Body of pancreas (tissue), 4 donors: ENCODE results near the gene THSD4. TPM values are rescaled to one million over a fixed set of nuclear protein-coding genes. Genes with fewer than 3 reads are reported as not detected.

Experiments
- ATAC-seq: fragments of 150-250 bp; one replicate; pipeline ENCODE4 v1.9.1; 2016
- DNase-seq, 4 donors: peaks; one replicate each; pipeline ENCODE4 v3.0.0-alpha.2; 2019
- H3K27ac ChIP-seq, 4 donors: fragments of 200-600 bp; sonication (generic); 1 replicate in 3 of 4; 2 replicates in 1 of 4; pipeline versions ENCODE4 v1.5.1 to v1.6.1; 2016 to 2019; ENCODE audit warnings: mild to moderate bottlenecking in 1 of 4, mixed read lengths in 1 of 4, moderate library complexity in 1 of 4
- H3K27me3 ChIP-seq, 2 donors: fragments of 200-600 bp; sonication (generic); one replicate each; pipeline ENCODE4 v1.6.0; 2016; ENCODE audit warnings: mild to moderate bottlenecking in 1 of 2
- H3K36me3 ChIP-seq, 2 donors: fragments of 200-600 bp; sonication (generic); replicated peaks in 1 of 2; 2 replicates each; pipeline ENCODE4 v1.5.1; 2016; ENCODE audit warnings: low read depth in 2 of 2; ENCODE audit not compliant: insufficient read depth in 1 of 2
- H3K4me1 ChIP-seq: fragments of 200-600 bp; sonication (generic); one replicate; pipeline ENCODE4 v1.6.0; 2016
- H3K4me3 ChIP-seq, 2 donors: fragments of 200-600 bp; sonication (generic); 1 replicate in 1 of 2; 2 replicates in 1 of 2; pipeline ENCODE4 v1.5.1; 2016 to 2019
- H3K9me3 ChIP-seq, 3 donors: fragments of 200-600 bp; sonication (generic); 1 replicate in 2 of 3; 2 replicates in 1 of 3; pipeline ENCODE4 v1.5.1; 2016
- POLR2A ChIP-seq, 3 donors: fragments of 450-650 bp; IDR thresholded peaks; one replicate each; pipeline ENCODE4 v1.6.1; 2016; ENCODE audit warnings: antibody characterized with exemption in 3 of 3, mild to moderate bottlenecking in 2 of 3
- WGBS, 2 donors: methylation state at CpG; one replicate each; pipeline ENCODE4 v1.1.5; 2017; 5-methylcytosine and 5-hydroxymethylcytosine counted together
- intact Hi-C: fragments of 100-400 bp; cut with DNase I; formaldehyde crosslinking; loops from one replicate; pipeline ENCODE4 v1.15.1; 2023
- total RNA-seq, 2 donors: library from RNA; depleted of rRNA; stranded (reverse); fragments of >200 nt; gene quantifications; one replicate each; pipeline ENCODE4 v1.1.0, GENCODE V29; 2016
- TF ChIP-seq, protein P1 (sequence below), 7 experiments: fragments of 450-650 bp in 4 of 7; fragments of 200-600 bp in 3 of 7; sonication (generic) in 3 of 7; IDR thresholded peaks; one replicate each; pipeline ENCODE4 v1.5.1; 2016 to 2019; ENCODE audit warnings: antibody characterized with exemption in 7 of 7

THSD4 gene
- total RNA-seq, 2 donors from 2014 or later, result 12.9 to 16.1 TPM

GRCh38 chr15:71801935-71802655 lies 686.8 kb downstream of the THSD4 start:
- no peak overlapping the region for H3K27ac ChIP-seq
- peaks cover 13% of the 10 kb centered on the region for H3K4me1 ChIP-seq
- WGBS, 2 donors, result 80 to 85% methylated on average over 20 to 24 of the region's 24 CpGs
- TF ChIP-seq POLR2A (IDR thresholded peaks at IDR 0.05), result no peak
- TF ChIP-seq, protein P1, sequence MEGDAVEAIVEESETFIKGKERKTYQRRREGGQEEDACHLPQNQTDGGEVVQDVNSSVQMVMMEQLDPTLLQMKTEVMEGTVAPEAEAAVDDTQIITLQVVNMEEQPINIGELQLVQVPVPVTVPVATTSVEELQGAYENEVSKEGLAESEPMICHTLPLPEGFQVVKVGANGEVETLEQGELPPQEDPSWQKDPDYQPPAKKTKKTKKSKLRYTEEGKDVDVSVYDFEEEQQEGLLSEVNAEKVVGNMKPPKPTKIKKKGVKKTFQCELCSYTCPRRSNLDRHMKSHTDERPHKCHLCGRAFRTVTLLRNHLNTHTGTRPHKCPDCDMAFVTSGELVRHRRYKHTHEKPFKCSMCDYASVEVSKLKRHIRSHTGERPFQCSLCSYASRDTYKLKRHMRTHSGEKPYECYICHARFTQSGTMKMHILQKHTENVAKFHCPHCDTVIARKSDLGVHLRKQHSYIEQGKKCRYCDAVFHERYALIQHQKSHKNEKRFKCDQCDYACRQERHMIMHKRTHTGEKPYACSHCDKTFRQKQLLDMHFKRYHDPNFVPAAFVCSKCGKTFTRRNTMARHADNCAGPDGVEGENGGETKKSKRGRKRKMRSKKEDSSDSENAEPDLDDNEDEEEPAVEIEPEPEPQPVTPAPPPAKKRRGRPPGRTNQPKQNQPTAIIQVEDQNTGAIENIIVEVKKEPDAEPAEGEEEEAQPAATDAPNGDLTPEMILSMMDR (IDR thresholded peaks at IDR 0.05), result no peak
- H3K36me3 ChIP-seq, result no peaks in the 10 kb centered on the region
- H3K27me3 ChIP-seq, result peaks cover 0 to 5% of the 10 kb centered on the region in 2 donors
- no peak overlapping the region for H3K4me3 ChIP-seq
- DNase-seq, result no peak
- no peak for ATAC-seq
- no peaks in the 10 kb centered on the region for H3K9me3 ChIP-seq
- intact Hi-C loops, result loop anchor here (5.0 to 10.0 kb wide), 3 partner anchors 60 to 353 kb away; no protein-coding TSS in a partner anchor

DNA sequence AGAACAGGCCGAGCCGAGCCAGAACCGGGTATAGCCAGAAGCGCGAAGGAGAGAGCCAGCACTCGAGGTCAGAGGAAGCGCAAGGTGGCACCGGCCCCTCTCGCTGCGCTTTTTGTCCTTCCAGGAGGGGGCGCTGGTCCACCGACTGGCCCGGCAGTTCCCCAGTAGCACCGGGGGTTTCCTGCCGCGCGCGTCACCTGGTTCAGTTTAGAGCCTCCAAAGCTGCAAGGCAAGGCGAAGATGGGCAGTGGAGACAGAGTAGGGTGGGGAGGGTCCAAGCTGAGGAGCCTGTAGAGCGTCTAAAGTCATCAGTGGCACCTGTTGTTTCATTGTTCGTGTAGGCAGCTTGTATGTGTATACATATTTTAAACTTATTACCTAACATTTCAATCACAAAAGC lies 687.5 kb downstream of the THSD4 start:
- no peak for TF ChIP-seq POLR2A (IDR thresholded peaks at IDR 0.05)
- TF ChIP-seq, protein P1 (IDR thresholded peaks at IDR 0.05), result peak; percentile 20 to 52 (median 39)
- whole genome bisulfite sequencing, 2 donors, result 44 to 55% methylated on average over 21 of the region's 21 CpGs
- intact Hi-C loops, result loop anchor here (5.0 to 10.0 kb wide), 3 partner anchors 60 to 352 kb away; no protein-coding TSS in a partner anchor
- Histone ChIP-seq H3K27me3 (peaks cover 0 to 5% of the 10 kb centered on the region in 2 donors), H3K27ac (no peak overlapping the region), H3K4me3 (no peak overlapping the region), H3K36me3 (no peaks in the 10 kb centered on the region), H3K9me3 (no peaks in the 10 kb centered on the region), H3K4me1 (peaks cover 13% of the 10 kb centered on the region)
- peak; percentile 36 to 65 (median 48) for DNase-seq
- no peak for ATAC-seq

- no peak overlapping the region for H3K4me3 ChIP-seq
- no peaks in the 10 kb centered on the region for H3K36me3 ChIP-seq
- DNase-seq (no peak), ATAC-seq (no peak)
- H3K9me3 ChIP-seq, result no peaks in the 10 kb centered on the region
- intact Hi-C loops, result loop anchor here (5.0 to 10.0 kb wide), 3 partner anchors 62 to 352 kb away; no protein-coding TSS in a partner anchor
- TF ChIP-seq, protein P1 (IDR thresholded peaks at IDR 0.05), result no peak
- TF ChIP-seq POLR2A (IDR thresholded peaks at IDR 0.05), result no peak
- WGBS, 2 donors, result 32 to 35% methylated on average over 5 of the region's 5 CpGs
- peaks cover 13% of the 10 kb centered on the region for H3K4me1 ChIP-seq
- H3K27me3 ChIP-seq, result peaks cover 0 to 5% of the 10 kb centered on the region in 2 donors
- H3K27ac ChIP-seq, result peak overlapping the region in 2 of 4 donors; percentile 36 to 61
Observed at GRCh38 chr15:71804226-71804625, 689.0 kb downstream of the THSD4 start.

DNA sequence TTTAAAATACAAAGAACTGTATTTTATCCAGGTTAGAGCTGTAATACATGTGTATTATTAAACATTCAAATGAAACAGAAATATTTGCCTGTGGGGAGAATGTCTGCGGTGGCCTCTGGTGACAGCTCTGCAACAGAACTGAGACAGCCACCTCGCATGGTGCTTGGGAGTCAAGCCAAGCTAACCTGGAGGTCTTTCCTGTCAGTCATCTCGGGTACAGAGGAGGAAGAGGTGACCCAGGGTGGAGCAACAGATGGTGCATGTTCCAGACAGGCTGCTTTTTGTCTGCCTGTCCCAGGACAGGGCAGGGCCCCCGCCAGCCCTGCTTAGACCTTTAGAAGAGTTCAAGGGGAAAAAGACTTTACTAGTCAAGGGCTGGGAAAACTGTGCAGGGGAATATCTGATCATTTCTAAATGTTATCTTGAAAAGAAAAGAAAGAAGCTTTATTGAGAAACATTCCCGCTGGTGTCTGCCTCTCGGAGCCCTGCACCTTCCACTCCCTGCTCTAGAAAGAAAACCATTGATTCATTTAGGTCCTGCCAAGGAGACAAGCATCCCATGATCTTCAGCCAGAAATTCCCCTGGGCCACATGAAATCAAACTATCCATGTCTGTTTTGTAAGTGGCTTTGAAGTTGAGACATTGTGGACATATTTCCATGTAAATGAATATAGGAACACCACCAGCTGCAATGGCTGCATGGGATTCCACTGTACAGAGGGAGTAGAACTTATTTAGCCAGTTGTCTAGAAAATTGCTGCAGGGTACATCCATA lies 689.6 kb downstream of the THSD4 start:
- H3K4me3 ChIP-seq, result no peak overlapping the region
- peak; percentile 23 for ATAC-seq

More for the DNA sequence above, 689.6 kb downstream of the THSD4 start:
- intact Hi-C loops, result loop anchor here (5.0 to 10.0 kb wide), 3 partner anchors 63 to 353 kb away; no protein-coding TSS in a partner anchor
- DNase-seq, result peak in 3 of 4 donors; percentile 22 to 37 (median 34)
- WGBS, 2 donors, result 40 to 47% methylated on average over 6 of the region's 6 CpGs
- no peak for TF ChIP-seq POLR2A (IDR thresholded peaks at IDR 0.05)
- TF ChIP-seq, protein P1 (IDR thresholded peaks at IDR 0.05), result no peak
- H3K27me3 ChIP-seq, result peaks cover 0 to 5% of the 10 kb centered on the region in 2 donors
- peaks cover 13% of the 10 kb centered on the region for H3K4me1 ChIP-seq
- H3K36me3 ChIP-seq, result no peaks in the 10 kb centered on the region
- H3K9me3 ChIP-seq, result no peaks in the 10 kb centered on the region
- peak overlapping the region in 1 of 4 donors; percentile 61 for H3K27ac ChIP-seq
